Stimulated activated CD4-positive, alpha-beta T cell treated with anti-CD3 and anti-CD28 coated beads, Interleukin-12 subunit alpha, Interleukin-12 subunit beta, amount 100 ng/mL, for 24 hours (primary cell): Measurements from ENCODE around the gene FGF4.

ENCODE experiments used
- DNase-seq, 2 experiments: peaks; one replicate each; pipeline ENCODE4 v3.0.0-alpha.2; 2020; ENCODE audit warnings: low read depth in 2 of 2

The FGF4 gene

DNA sequence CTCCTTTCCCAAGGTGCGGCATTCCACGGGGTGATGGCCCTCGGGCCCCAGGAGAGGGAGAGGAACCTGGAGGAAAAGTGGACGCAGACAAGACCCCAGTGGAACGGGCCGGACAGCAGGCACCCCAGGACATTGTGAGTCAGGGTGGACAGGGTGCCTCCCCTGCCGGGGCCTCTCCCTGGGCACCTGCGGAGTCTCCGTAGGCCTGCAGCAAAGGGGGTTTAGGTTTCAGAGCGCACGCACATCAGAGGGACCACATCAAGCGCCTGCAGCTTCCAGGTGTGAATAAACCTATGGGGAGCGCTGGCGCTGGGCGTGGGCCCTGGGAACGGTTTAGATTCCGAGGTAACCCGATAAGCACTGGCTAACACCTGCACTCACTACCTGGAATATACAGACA, 48.7 kb downstream of the FGF4 start:
- DNase-seq, result no peak

DNA sequence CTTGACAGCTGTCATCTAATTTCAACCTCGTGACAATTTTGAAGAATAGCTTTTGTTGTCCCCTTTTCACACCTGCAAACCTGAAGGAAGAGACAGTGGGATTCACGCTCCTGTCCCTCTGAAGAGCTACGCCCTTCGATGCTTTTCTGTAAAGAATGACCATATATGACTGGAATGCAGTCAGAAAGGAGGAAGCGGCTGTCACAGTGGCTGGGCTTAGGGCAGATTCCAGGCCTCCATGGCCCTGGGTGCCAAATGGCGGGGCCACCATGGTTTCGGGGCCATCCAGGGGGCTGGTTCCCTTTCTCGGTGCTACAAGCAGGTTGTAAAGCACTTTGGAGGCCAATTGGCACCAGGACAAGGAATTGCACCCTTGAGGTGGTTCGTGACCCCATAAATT, 49.1 kb downstream of the FGF4 start:
- no peak for DNase-seq

DNA sequence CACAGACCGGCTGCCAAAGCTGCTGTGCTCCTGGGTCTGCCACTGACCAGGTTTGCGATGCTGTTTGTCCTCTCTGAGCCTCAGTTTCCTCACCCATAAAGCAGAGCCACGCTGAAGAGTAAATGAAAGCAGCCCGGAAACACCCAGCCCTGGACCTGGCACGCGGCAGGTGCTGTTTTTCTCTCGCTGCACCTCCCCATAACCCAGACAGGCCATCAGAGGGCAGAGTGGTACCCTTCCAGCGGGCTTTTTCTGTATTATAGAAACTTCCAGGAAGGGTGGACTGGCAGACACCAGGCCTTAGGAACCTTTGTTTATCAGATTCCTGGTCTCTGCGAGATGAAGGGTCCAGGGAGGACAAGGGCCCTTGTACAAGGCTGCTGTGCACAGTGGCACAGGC, 53.4 kb downstream of the FGF4 start:
- no peak for DNase-seq

DNA sequence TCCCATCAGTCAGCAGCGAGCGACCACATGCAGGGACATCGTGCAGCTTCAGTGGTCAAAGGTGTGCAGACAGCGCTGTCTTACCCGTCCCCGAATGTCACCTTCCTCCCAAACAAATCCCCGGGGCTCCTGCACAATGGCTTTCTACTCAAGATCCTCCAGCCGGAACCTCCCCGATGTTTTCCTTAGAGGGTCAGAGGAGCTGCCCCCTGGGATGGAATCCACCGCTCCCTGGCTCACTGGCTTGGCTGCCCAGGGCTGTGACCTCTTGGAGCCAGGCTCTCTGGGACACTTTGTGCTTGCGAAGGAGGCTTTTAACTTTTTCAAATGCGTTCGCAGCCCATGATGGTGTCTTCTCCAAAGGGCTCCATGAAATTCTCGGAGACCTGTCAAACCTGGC, 54.0 kb downstream of the FGF4 start:
- no peak for DNase-seq
